Keratinocyte (primary cell): Measurements from ENCODE around the gene AGR2. TPM values are rescaled to one million over a fixed set of nuclear protein-coding genes. Genes with fewer than 3 reads are reported as not detected.

Experiments used
- DNase-seq: peaks from one replicate; pipeline ENCODE4 v3.0.0-alpha.2; 2011; ENCODE audit warnings: low read depth, missing footprints, low spot score
- FAIRE-seq: peaks from 2 replicates; lab custom pipeline; 2011; peaks lifted over from hg19 to GRCh38; lab: Jason Lieb, UNC
- H2AFZ ChIP-seq: 2 replicates; pipeline ENCODE4 v1.6.0; 2012; ENCODE audit warnings: low read length, control low read depth, inconsistent platforms; ENCODE audit not compliant: control insufficient read depth
- H3K27ac ChIP-seq: 2 replicates; pipeline ENCODE4 v1.5.1; 2011; ENCODE audit warnings: low read length; ENCODE audit not compliant: control insufficient read depth, insufficient read depth
- H3K27me3 ChIP-seq: 3 replicates; pipeline ENCODE4 v1.6.0; 2011; ENCODE audit warnings: low read length; ENCODE audit not compliant: control insufficient read depth, insufficient read depth; ENCODE audit errors: extremely low read depth
- H3K36me3 ChIP-seq, 2 experiments: 2 replicates in 1 of 2; 3 replicates in 1 of 2; pipeline ENCODE4 v1.5.1; 2011; ENCODE audit warnings: low read length in 2 of 2, mild to moderate bottlenecking in 1 of 2; ENCODE audit not compliant: control insufficient read depth in 2 of 2, insufficient read depth in 2 of 2; ENCODE audit errors: extremely low read depth in 1 of 2
- H3K4me1 ChIP-seq: 3 replicates; pipeline ENCODE4 v1.5.1; 2011; ENCODE audit warnings: low read length; ENCODE audit not compliant: control insufficient read depth, insufficient read depth; ENCODE audit errors: extremely low read depth
- H3K4me2 ChIP-seq: 3 replicates; pipeline ENCODE4 v1.6.0; 2011; ENCODE audit warnings: low read depth, low read length; ENCODE audit not compliant: control insufficient read depth, insufficient read depth; ENCODE audit errors: extremely low read depth
- H3K4me3 ChIP-seq, 3 experiments: fragments of 200-600 bp in 1 of 3; sonication (generic) in 1 of 3; 2 replicates in 2 of 3; 3 replicates in 1 of 3; pipeline ENCODE4 v1.5.1; 2011 to 2016; ENCODE audit warnings: low read length in 3 of 3, mild to moderate bottlenecking in 3 of 3, control low read depth in 2 of 3, inconsistent platforms in 1 of 3, low read depth in 1 of 3, mixed read lengths in 1 of 3, mixed run types in 1 of 3, moderate library complexity in 1 of 3; ENCODE audit not compliant: control insufficient read depth in 2 of 3, insufficient read depth in 2 of 3; ENCODE audit errors: extremely low read depth in 1 of 3
- H3K79me2 ChIP-seq: 2 replicates; pipeline ENCODE4 v1.6.0; 2012; ENCODE audit warnings: low read length; ENCODE audit not compliant: control insufficient read depth, insufficient read depth
- H3K9ac ChIP-seq: 3 replicates; pipeline ENCODE4 v1.6.0; 2011; ENCODE audit warnings: low read length; ENCODE audit not compliant: control insufficient read depth, insufficient read depth; ENCODE audit errors: extremely low read depth
- H3K9me1 ChIP-seq: 3 replicates; pipeline ENCODE4 v1.6.0; 2011; ENCODE audit warnings: low read length; ENCODE audit not compliant: control insufficient read depth, insufficient read depth; ENCODE audit errors: extremely low read depth
- H3K9me3 ChIP-seq: 2 replicates; pipeline ENCODE4 v1.5.1; 2012; ENCODE audit warnings: low read depth, low read length; ENCODE audit not compliant: control insufficient read depth
- H4K20me1 ChIP-seq: 3 replicates; pipeline ENCODE4 v1.6.0; 2011; ENCODE audit warnings: low read length; ENCODE audit not compliant: control insufficient read depth, insufficient read depth; ENCODE audit errors: extremely low read depth
- EZH2 ChIP-seq: IDR thresholded peaks from one replicate; pipeline ENCODE4 v1.6.1; 2012; ENCODE audit warnings: inconsistent platforms, mild to moderate bottlenecking, low read length, moderate library complexity
- dilution Hi-C: fragments of 300-500 bp; cut with MboI; formaldehyde crosslinking; loops from one replicate; pipeline ENCODE4 v1.7.0; 2020; ENCODE audit warnings: low sequenced_read_pairs; ENCODE audit not compliant: extremely low pct_ligation_motif_present
- polyA plus RNA-seq, 5 experiments: library from polyadenylated mRNA; depleted of rRNA in 3 of 5; stranded (reverse) in 3 of 5; stranded (forward) in 1 of 5; unstranded in 1 of 5; fragments of >200 nt; gene quantifications; 1 replicate in 1 of 5; 2 replicates in 3 of 5; 3 replicates in 1 of 5; pipeline versions ENCODE4 v1.2.1 to v1.2.3, GENCODE V29; 2011 to 2012; ENCODE audit warnings: missing spikeins in 2 of 5, low read depth in 1 of 5, low replicate concordance in 1 of 5
- TF ChIP-seq, protein P1 (sequence below), 3 experiments: IDR thresholded peaks in 1 of 3; conservative IDR thresholded peaks in 1 of 3; optimal IDR thresholded peaks in 1 of 3; 2 replicates in 2 of 3; 3 replicates in 1 of 3; pipeline versions ENCODE3 to v1.5.1; 2011; ENCODE audit warnings: low read length in 3 of 3, mild to moderate bottlenecking in 3 of 3, moderate library complexity in 2 of 3, control low read depth in 1 of 3, inconsistent platforms in 1 of 3; ENCODE audit not compliant: insufficient read depth in 2 of 3; ENCODE audit errors: extremely low read depth in 1 of 3

The AGR2 gene
- polyA plus RNA-seq, 1 donor (not counting 4 experiments of a cell fraction or from before 2014, with no cell fraction given), result 2.3 TPM

DNA sequence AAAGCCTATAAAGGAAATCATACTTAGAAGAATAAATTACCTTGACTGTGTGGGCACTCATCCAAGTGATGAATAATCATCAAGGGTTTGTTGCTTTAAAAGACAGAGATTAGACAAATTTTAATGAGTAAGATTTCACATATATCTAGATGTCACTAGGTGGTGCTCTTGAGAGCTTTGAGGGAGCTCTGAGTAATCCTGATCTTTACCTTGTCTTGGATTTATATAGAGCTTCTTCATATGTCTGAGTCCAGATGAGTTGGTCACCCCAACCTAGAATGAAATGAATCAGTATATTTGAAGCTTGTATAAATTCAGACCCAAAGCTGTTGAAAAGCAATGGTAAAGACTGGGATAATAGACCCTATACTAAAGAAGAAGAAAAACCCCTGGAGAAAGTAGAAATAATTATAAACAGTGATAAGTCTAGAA is 3.7 kb downstream of the AGR2 start:
- peak; percentile 63 for DNase-seq
- Histone ChIP-seq H3K79me2 (no peaks in the 10 kb centered on the region), H4K20me1 (no peaks in the 10 kb centered on the region), H3K36me3 (no peaks in the 10 kb centered on the region), H3K27ac (no peak overlapping the region), H3K4me1 (peaks cover 27% of the 10 kb centered on the region), H3K9ac (no peak overlapping the region), H3K4me3 (no peak overlapping the region), H2AFZ (no peak overlapping the region), H3K4me2 (no peak overlapping the region), H3K9me3 (no peaks in the 10 kb centered on the region), H3K27me3 (no peaks in the 10 kb centered on the region), H3K9me1 (no peaks in the 10 kb centered on the region)
- dilution Hi-C loops, result no loop called here
- peak; percentile 68 for FAIRE-seq
- TF ChIP-seq, protein P1, sequence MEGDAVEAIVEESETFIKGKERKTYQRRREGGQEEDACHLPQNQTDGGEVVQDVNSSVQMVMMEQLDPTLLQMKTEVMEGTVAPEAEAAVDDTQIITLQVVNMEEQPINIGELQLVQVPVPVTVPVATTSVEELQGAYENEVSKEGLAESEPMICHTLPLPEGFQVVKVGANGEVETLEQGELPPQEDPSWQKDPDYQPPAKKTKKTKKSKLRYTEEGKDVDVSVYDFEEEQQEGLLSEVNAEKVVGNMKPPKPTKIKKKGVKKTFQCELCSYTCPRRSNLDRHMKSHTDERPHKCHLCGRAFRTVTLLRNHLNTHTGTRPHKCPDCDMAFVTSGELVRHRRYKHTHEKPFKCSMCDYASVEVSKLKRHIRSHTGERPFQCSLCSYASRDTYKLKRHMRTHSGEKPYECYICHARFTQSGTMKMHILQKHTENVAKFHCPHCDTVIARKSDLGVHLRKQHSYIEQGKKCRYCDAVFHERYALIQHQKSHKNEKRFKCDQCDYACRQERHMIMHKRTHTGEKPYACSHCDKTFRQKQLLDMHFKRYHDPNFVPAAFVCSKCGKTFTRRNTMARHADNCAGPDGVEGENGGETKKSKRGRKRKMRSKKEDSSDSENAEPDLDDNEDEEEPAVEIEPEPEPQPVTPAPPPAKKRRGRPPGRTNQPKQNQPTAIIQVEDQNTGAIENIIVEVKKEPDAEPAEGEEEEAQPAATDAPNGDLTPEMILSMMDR (optimal IDR thresholded peaks at IDR 0.05 in 1 of 3, IDR thresholded peaks at IDR 0.05 in 1 of 3, conservative IDR thresholded peaks at IDR 0.05 in 1 of 3; ENCODE audit: extremely low read depth in 1 of 3, insufficient read depth in 2 of 3, low read length in 3 of 3), result peak in 2 of 3 experiments; percentile 41 to 44
- TF ChIP-seq EZH2, result no peak

- TF ChIP-seq EZH2, result no peak
- TF ChIP-seq, protein P1 (optimal IDR thresholded peaks at IDR 0.05 in 1 of 3, IDR thresholded peaks at IDR 0.05 in 1 of 3, conservative IDR thresholded peaks at IDR 0.05 in 1 of 3; ENCODE audit: extremely low read depth in 1 of 3, insufficient read depth in 2 of 3, low read length in 3 of 3), result no peak
- FAIRE-seq (no peak), DNase-seq (no peak)
- Histone ChIP-seq H3K79me2 (no peaks in the 10 kb centered on the region), H3K36me3 (no peaks in the 10 kb centered on the region), H3K4me1 (peaks cover 4% of the 10 kb centered on the region), H3K9me3 (no peaks in the 10 kb centered on the region), H3K4me3 (no peak overlapping the region), H2AFZ (no peak overlapping the region), H3K4me2 (no peak overlapping the region), H3K27ac (no peak overlapping the region), H3K27me3 (no peaks in the 10 kb centered on the region), H3K9me1 (no peaks in the 10 kb centered on the region), H3K9ac (no peak overlapping the region), H4K20me1 (no peaks in the 10 kb centered on the region)
- dilution Hi-C loops, result no loop called here
Measured at GRCh38 chr7:16795624-16796023, 9.2 kb downstream of the AGR2 start.
